ENCODE data around the gene TBX18. TPM values are rescaled to one million over a fixed set of nuclear protein-coding genes. Genes with fewer than 3 reads are reported as not detected.

Gene TBX18
- total RNA-seq, 1 donor = under 0.01 TPM

DNA sequence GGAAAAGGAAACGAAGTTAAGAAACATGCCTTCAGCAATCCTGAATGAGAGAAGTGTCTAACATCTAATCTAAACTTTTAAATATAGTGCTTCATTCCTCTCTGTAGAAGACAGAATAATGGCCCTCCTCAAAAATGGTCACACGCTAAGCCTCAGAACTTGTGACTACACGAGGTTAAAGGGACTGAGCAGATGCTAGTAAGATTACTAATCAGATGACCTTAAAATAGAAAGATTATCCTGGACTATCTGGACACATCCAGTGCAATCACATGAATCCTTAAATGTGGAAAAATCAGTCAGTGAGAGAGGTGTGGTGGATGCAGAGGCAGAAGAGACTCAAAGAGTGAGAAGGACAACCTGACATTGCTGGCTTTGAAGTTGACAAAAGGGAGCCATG is 126.1 kb downstream of the TBX18 start:
- no peak for DNase-seq (ENCODE audit: low read depth in 2 of 3, low spot score in 2 of 3)

Small RNAs within 50 kb of the gene (small RNA-seq; reads per million reads assigned to genes)
- not detected for gene AL590143.1

Measured in hematopoietic multipotent progenitor cell (in vitro differentiated cells).